Hepatic stellate cell (primary cell): ENCODE data around the gene WAC.

ENCODE experiments used
- DNase-seq: peaks from one replicate; pipeline ENCODE4 v3.0.0; 2011; ENCODE audit warnings: low spot score

WAC gene

DNA sequence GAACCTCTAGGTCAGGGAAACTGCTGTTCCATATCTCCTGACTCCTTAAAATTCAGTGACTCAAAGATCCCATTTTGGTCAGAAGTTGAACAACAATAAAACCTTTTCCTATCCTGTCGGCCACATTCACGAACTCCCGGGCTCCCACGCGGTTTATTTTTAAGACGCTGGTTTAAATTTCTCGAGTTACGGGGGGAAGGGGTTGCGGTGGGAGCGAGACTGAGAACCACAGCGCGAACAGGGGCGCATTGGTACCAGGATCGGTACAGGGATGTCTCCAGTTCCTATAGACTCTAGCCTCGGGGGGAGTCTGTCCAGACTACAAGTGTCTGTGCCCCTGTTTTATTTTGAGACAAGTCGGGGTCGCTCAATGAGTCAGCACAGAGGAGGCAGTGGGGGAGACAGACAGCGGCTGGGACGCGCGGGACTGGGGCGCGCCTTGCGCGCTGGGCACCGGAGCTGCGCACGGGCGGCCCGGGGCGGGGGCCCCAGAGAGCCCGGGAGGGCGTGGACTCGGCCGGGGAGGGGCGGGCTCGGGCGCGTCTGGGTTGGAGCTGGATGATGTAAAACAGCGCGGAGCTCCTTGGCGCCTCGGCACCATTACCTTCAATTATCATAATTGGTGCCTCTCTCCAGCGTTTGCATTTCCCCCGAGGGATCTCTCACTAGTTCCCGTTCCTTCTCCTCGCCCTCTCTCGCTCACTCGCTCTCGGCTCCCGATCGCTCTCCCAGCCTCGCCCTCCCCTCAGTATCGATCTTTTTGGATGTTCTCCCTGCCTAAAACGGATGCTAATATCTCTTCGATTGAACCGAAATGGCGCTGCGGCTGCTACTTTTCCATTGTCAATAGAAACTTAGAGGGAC is 135.7 kb downstream of the WAC start:
- DNase-seq = peak; percentile 42

DNA sequence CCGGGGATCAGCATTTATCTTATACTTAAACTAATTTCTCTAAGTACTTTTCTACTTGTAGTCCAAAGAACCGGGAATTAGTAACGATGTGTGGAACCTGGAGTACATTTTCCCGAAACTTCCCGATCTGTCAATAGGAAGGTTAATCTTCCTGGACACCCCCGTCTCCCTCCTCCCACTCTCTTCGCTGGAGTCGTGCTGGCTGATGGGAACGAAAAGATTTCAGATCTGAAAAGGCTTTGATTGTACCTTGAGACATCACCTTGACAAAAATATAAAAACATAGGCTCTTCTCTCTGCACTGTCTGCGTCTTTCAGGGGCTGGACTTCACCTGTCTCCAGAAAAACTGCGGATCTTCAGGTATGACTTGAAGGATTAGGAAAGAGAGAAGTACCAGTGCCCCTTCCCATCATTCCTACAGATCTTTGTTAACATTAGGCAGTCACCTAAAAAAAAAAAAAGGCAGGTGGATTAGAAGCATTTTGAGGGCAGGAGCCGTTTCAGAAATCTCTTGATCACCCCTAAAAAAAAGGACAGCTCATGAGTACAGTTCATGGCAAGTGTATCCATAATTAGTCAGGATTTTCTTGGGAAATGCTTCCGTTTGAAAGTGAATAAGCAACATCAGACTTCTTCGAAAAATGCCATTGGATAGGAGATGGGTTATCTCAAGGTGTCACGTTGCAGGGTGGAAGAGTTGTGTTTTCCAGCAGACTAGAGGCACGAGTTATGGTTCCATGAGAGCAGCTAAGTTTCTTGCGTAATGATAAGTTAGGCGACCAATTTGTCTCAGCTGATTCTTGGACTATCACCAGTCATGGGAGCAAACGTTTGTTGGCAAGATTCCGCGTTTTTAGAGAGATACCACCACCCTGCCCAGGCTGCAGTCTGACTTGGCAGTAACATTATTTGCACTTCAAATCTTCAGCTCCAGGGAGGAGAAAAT is 136.6 kb downstream of the WAC start:
- no peak for DNase-seq
